H1 (cell line): ENCODE measurements around the gene RSBN1. TPM values are rescaled to one million over a fixed set of nuclear protein-coding genes. Genes with fewer than 3 reads are reported as not detected.

Experiments used
- CTCF ChIA-PET: fragments of 300-600 bp; sonication (Branson Sonifier 250); formaldehyde crosslinking; loops from one replicate; lab custom pipeline; 2021; ENCODE audit not compliant: partially characterized antibody; lab: Charles Lee
- POLR2A ChIA-PET: fragments of 300-600 bp; sonication (Branson Sonifier 250); formaldehyde crosslinking; loops from one replicate; lab custom pipeline; 2021; ENCODE audit warnings: inconsistent platforms; ENCODE audit not compliant: partially characterized antibody; lab: Charles Lee
- DNase-seq, 2 experiments: peaks; one replicate each; pipeline versions ENCODE4 v3.0.0 to v3.0.0-alpha.2; 2010 to 2022; ENCODE audit warnings: low spot score in 2 of 2, low read depth in 1 of 2, mixed read lengths in 1 of 2
- FAIRE-seq: peaks from 2 replicates; lab custom pipeline; 2011; peaks lifted over from hg19 to GRCh38; lab: Jason Lieb, UNC
- H2AFZ ChIP-seq: 2 replicates; pipeline ENCODE4 v1.8.1; 2012; ENCODE audit warnings: low read length, inconsistent platforms
- H2AK5ac ChIP-seq: 2 replicates; pipeline ENCODE4 v1.6.1; 2013; ENCODE audit warnings: low read depth, low read length
- H2BK120ac ChIP-seq: replicated peaks from 2 replicates; pipeline ENCODE3; 2013; ENCODE audit warnings: low read depth, low read length, inconsistent platforms
- H2BK12ac ChIP-seq: 2 replicates; pipeline ENCODE4 v1.6.1; 2013; ENCODE audit warnings: low read depth, low read length
- H2BK15ac ChIP-seq: 2 replicates; pipeline ENCODE4 v1.6.1; 2013; ENCODE audit warnings: low read length
- H2BK20ac ChIP-seq: 2 replicates; pipeline ENCODE4 v1.6.1; 2013; ENCODE audit warnings: low read length
- H2BK5ac ChIP-seq: 2 replicates; pipeline ENCODE4 v1.6.1; 2013; ENCODE audit warnings: low read depth, low read length
- H3K14ac ChIP-seq: 2 replicates; pipeline ENCODE4 v1.6.1; 2013; ENCODE audit warnings: inconsistent platforms; ENCODE audit not compliant: insufficient read length
- H3K18ac ChIP-seq: 2 replicates; pipeline ENCODE4 v1.6.1; 2013; ENCODE audit warnings: low read length; ENCODE audit errors: extremely low read depth
- H3K23ac ChIP-seq: 2 replicates; pipeline ENCODE4 v1.6.1; 2013; ENCODE audit warnings: inconsistent platforms; ENCODE audit not compliant: insufficient read length
- H3K23me2 ChIP-seq: 2 replicates; pipeline ENCODE4 v1.6.1; 2013; ENCODE audit warnings: low read depth, low read length
- H3K27ac ChIP-seq: 2 replicates; pipeline ENCODE4 v1.6.1; 2011; ENCODE audit warnings: low read depth, low read length, inconsistent platforms
- H3K27me3 ChIP-seq, 4 experiments: replicated peaks in 1 of 4; 1 replicate in 1 of 4; 2 replicates in 3 of 4; pipeline versions ENCODE4 v1.6.1 to v1.8.1; 2011 to 2013; ENCODE audit warnings: low read length in 3 of 4, mild to moderate bottlenecking in 3 of 4, inconsistent platforms in 2 of 4, mixed read lengths in 2 of 4, moderate library complexity in 1 of 4; ENCODE audit not compliant: control insufficient read depth in 3 of 4, insufficient read depth in 3 of 4; ENCODE audit errors: extremely low read depth in 1 of 4
- H3K36me3 ChIP-seq, 4 experiments: 2 replicates each; pipeline versions ENCODE4 v1.6.1 to v1.8.1; 2011 to 2013; ENCODE audit warnings: mild to moderate bottlenecking in 4 of 4, low read length in 3 of 4, moderate library complexity in 2 of 4, control low read depth in 1 of 4, inconsistent platforms in 1 of 4; ENCODE audit not compliant: insufficient read depth in 4 of 4, control insufficient read depth in 2 of 4
- H3K4ac ChIP-seq: replicated peaks from 2 replicates; pipeline ENCODE3; 2013; ENCODE audit warnings: low read length, low read depth, mixed read lengths, inconsistent platforms; ENCODE audit not compliant: insufficient read length
- H3K4me1 ChIP-seq, 4 experiments: replicated peaks in 1 of 4; 1 replicate in 1 of 4; 2 replicates in 3 of 4; pipeline versions ENCODE4 v1.6.1 to v1.8.1; 2011 to 2013; ENCODE audit warnings: low read length in 3 of 4, inconsistent platforms in 2 of 4, mixed read lengths in 1 of 4; ENCODE audit not compliant: insufficient read depth in 4 of 4, control insufficient read depth in 3 of 4
- H3K4me2 ChIP-seq, 2 experiments: 2 replicates each; pipeline versions ENCODE4 v1.6.1 to v1.8.1; 2011 to 2013; ENCODE audit warnings: low read depth in 2 of 2, low read length in 2 of 2, control low read depth in 1 of 2, inconsistent platforms in 1 of 2, mild to moderate bottlenecking in 1 of 2; ENCODE audit not compliant: insufficient read depth in 1 of 2
- H3K4me3 ChIP-seq, 4 experiments: fragments of 200-600, 300-600 bp in 1 of 4; sonication (generic), shearing (Covaris generic), sonication (Bioruptor Twin) in 1 of 4; 2 replicates each; pipeline versions ENCODE4 v1.5.1 to v1.8.1; 2011 to 2016; ENCODE audit warnings: low read length in 4 of 4, low read depth in 3 of 4, control low read depth in 2 of 4, inconsistent platforms in 2 of 4, mild to moderate bottlenecking in 2 of 4, mixed read lengths in 1 of 4, moderate library complexity in 1 of 4; ENCODE audit not compliant: insufficient read depth in 2 of 4; ENCODE audit errors: extremely low read depth in 1 of 4
- H3K56ac ChIP-seq: replicated peaks from 2 replicates; pipeline ENCODE3; 2013; ENCODE audit warnings: low read depth, mild to moderate bottlenecking, mixed read lengths, low read length, inconsistent platforms; ENCODE audit not compliant: insufficient read length
- H3K79me1 ChIP-seq: 2 replicates; pipeline ENCODE4 v1.6.1; 2013; ENCODE audit warnings: low read depth, low read length, control low read depth
- H3K79me2 ChIP-seq, 2 experiments: 2 replicates each; pipeline versions ENCODE4 v1.6.1 to v1.8.1; 2012 to 2013; ENCODE audit warnings: low read length in 2 of 2, mild to moderate bottlenecking in 2 of 2, inconsistent platforms in 1 of 2; ENCODE audit not compliant: insufficient read depth in 2 of 2, control insufficient read depth in 1 of 2
- H3K9ac ChIP-seq, 4 experiments: replicated peaks in 1 of 4; 1 replicate in 1 of 4; 2 replicates in 3 of 4; pipeline versions ENCODE4 v1.6.1 to v1.8.1; 2011 to 2013; ENCODE audit warnings: low read depth in 3 of 4, low read length in 3 of 4, control low read depth in 2 of 4, mild to moderate bottlenecking in 2 of 4, moderate library complexity in 2 of 4, inconsistent platforms in 1 of 4; ENCODE audit errors: extremely low read depth in 1 of 4
- H3K9me3 ChIP-seq, 2 experiments: 2 replicates each; pipeline versions ENCODE4 v1.6.1 to v1.8.1; 2012 to 2013; ENCODE audit warnings: mild to moderate bottlenecking in 2 of 2, moderate library complexity in 2 of 2, control low read depth in 1 of 2, inconsistent platforms in 1 of 2, low read depth in 1 of 2, low read length in 1 of 2, mixed read lengths in 1 of 2; ENCODE audit not compliant: insufficient read depth in 2 of 2
- H4K20me1 ChIP-seq, 2 experiments: replicated peaks in 1 of 2; 2 replicates each; pipeline versions ENCODE3 to v1.8.1; 2011 to 2013; ENCODE audit warnings: inconsistent platforms in 2 of 2, low read length in 2 of 2, mild to moderate bottlenecking in 1 of 2; ENCODE audit not compliant: insufficient read depth in 2 of 2, control insufficient read depth in 1 of 2
- H4K5ac ChIP-seq: 2 replicates; pipeline ENCODE4 v1.6.1; 2013; ENCODE audit warnings: low read length, low read depth, mixed read lengths, inconsistent platforms; ENCODE audit not compliant: insufficient read length
- H4K8ac ChIP-seq: 2 replicates; pipeline ENCODE4 v1.8.0; 2013; ENCODE audit warnings: mild to moderate bottlenecking, moderate library complexity, low read length, inconsistent platforms; ENCODE audit not compliant: insufficient read depth; ENCODE audit errors: extremely low read depth
- H4K91ac ChIP-seq: replicated peaks from 2 replicates; pipeline ENCODE3; 2013; ENCODE audit warnings: low read length, mixed read lengths, inconsistent platforms; ENCODE audit not compliant: insufficient read length
- BCL11A ChIP-seq, 2 experiments: IDR thresholded peaks; one replicate each; pipeline ENCODE4 v1.6.1; 2011; ENCODE audit warnings: low read depth in 2 of 2, low read length in 2 of 2, mild to moderate bottlenecking in 2 of 2
- FOSL1 ChIP-seq: IDR thresholded peaks from 2 replicates; pipeline ENCODE4 v1.6.1; 2011; ENCODE audit warnings: mild to moderate bottlenecking, low read depth, low read length, moderate library complexity; ENCODE audit not compliant: insufficient read depth
- TBP ChIP-seq: IDR thresholded peaks from 2 replicates; pipeline ENCODE4 v1.6.1; 2011; ENCODE audit warnings: low read depth, low read length, improper control_type of control experiment
- WGBS, 2 experiments: shearing (Covaris generic) in 1 of 2; methylation state at CpG; one replicate each; pipeline versions ENCODE4 v1.1.6 to v1.1.7; 2013 to 2015; ENCODE audit warnings: low lambda C conversion rate in 2 of 2, mixed read lengths in 2 of 2, inconsistent platforms in 1 of 2, low coverage in 1 of 2, missing lambda C conversion rate in 1 of 2; ENCODE audit not compliant: insufficient replicate concordance in 2 of 2, insufficient coverage in 1 of 2, insufficient read length in 1 of 2; ENCODE audit errors: extremely low coverage in 1 of 2, missing lambda C conversion rate in 1 of 2; 5-methylcytosine and 5-hydroxymethylcytosine counted together
- polyA plus RNA-seq, 7 experiments: library from polyadenylated mRNA; depleted of rRNA in 3 of 7; stranded (reverse) in 5 of 7; unstranded in 2 of 7; fragments of >200 nt in 5 of 7; fragments of 200-250 nt in 2 of 7; gene quantifications; 1 replicate in 5 of 7; 2 replicates in 1 of 7; 4 replicates in 1 of 7; pipeline versions ENCODE4 v1.2.1 to v1.2.3, GENCODE V29; 2011 to 2013; ENCODE audit warnings: missing spikeins in 2 of 7, mixed read lengths in 2 of 7
- total RNA-seq: library from RNA; stranded (reverse); fragmentation: NEBNext Ultra II Directional; extraction: Animal tissue kit (Norgen Biotek cat#: 25700); gene quantifications from 2 replicates; pipeline ENCODE4 v1.2.1, GENCODE V29; 2021

Gene RSBN1
- total and polyA plus RNA-seq, 2 of the 8 experiments (the other 6 are each of a cell fraction or from before 2014, with no cell fraction given), result 4.2 to 17.6 TPM

GRCh38 chr1:113765306-113766230 is 46.7 kb downstream of the RSBN1 start:
- CTCF ChIA-PET, result no interaction called here
- no peak for DNase-seq
- H3K56ac ChIP-seq, result no peak overlapping the region

More at GRCh38 chr1:113765306-113766230, 46.7 kb downstream of the RSBN1 start:
- Histone ChIP-seq H3K27ac (0 out of 2 replicates have a peak overlapping the region, but pooled peaks have one; percentile 18), H4K8ac (no peak overlapping the region), H3K9me3 (no peaks in the 10 kb centered on the region), H3K27me3 (peaks cover 0 to 1% (median 0%) of the 10 kb centered on the region in 4 experiments; a peak in 1 of 7 replicates), H2BK5ac (no peak overlapping the region), H2BK15ac (no peak overlapping the region), H3K23ac (no peak overlapping the region), H3K36me3 (peaks cover 0 to 18% (median 6%) of the 10 kb centered on the region in 4 experiments; a peak in 6 of 8 replicates), H3K79me1 (no peaks in the 10 kb centered on the region), H3K18ac (no peak overlapping the region), H2BK120ac (no peak overlapping the region), H3K4ac (peak overlapping the region; percentile 75), H3K4me3 (no peak overlapping the region), H4K5ac (no peak overlapping the region), H3K14ac (no peak overlapping the region), H3K4me1 (peaks cover 0 to 8% (median 3%) of the 10 kb centered on the region in 4 experiments; a peak in 3 of 7 replicates), H4K20me1 (no peaks in the 10 kb centered on the region), H3K79me2 (no peaks in the 10 kb centered on the region), H2AK5ac (no peak overlapping the region)
- no peak for FAIRE-seq
- POLR2A ChIA-PET, result no interaction called here
- TF ChIP-seq FOSL1 (no peak), BCL11A (IDR thresholded peaks at IDR 0.05; ENCODE audit: low read depth in 2 of 2, low read length in 2 of 2) (no peak), TBP (no peak)
- TF ChIP-seq, all 59 proteins: peak for 0
- Histone ChIP-seq H2AFZ (no peak overlapping the region), H2BK12ac (no peak overlapping the region), H2BK20ac (no peak overlapping the region), H3K4me2 (no peak overlapping the region), H3K23me2 (no peaks in the 10 kb centered on the region; the same call in 1 of the 2 replicates), H3K9ac (no peak overlapping the region), H4K91ac (no peak overlapping the region)
- 92% methylated on average over 2 of the region's 2 CpGs; no CpG with 5 or more reads in 1 of the 2 experiments for WGBS, 2 experiments
